Endothelial cell of umbilical vein (primary cell): Measurements from ENCODE around the gene SFTA2. TPM values are rescaled to one million over a fixed set of nuclear protein-coding genes. Genes with fewer than 3 reads are reported as not detected.

Experiments used
- BruUV-seq: library from RNA; stranded (reverse); fragments of 400-500 nt; replicated peaks from 2 replicates; lab custom pipeline; 2021; lab: Mats Ljungman, UMichigan
- CTCF ChIA-PET: fragments of 300-600, 350-600 bp; sonication (Branson Sonifier 250); formaldehyde crosslinking; loops from one replicate; lab custom pipeline; 2021; ENCODE audit warnings: antibody characterized with exemption, inconsistent platforms; lab: Charles Lee
- POLR2A ChIA-PET: fragments of 300-600, 350-600 bp; sonication (Branson Sonifier 250); formaldehyde crosslinking; loops from one replicate; lab custom pipeline; 2021; ENCODE audit warnings: antibody characterized with exemption, inconsistent platforms; lab: Charles Lee
- DNase-seq: peaks from one replicate; pipeline ENCODE4 v3.0.0-alpha.2; 2011; ENCODE audit warnings: low read depth, low spot score
- FAIRE-seq: peaks from 2 replicates; lab custom pipeline; 2011; peaks lifted over from hg19 to GRCh38; lab: Jason Lieb, UNC
- H2AFZ ChIP-seq: 2 replicates; pipeline ENCODE4 v1.6.0; 2012; ENCODE audit warnings: low read depth, low read length, control low read depth, inconsistent platforms
- H3K27ac ChIP-seq: 2 replicates; pipeline ENCODE4 v1.5.1; 2011; ENCODE audit warnings: low read depth, mild to moderate bottlenecking, control low read depth, low read length, moderate library complexity; ENCODE audit not compliant: insufficient read depth
- H3K27me3 ChIP-seq, 2 experiments: 2 replicates each; pipeline versions ENCODE4 v1.6.0 to v1.6.1; 2011; ENCODE audit warnings: low read length in 2 of 2, mixed read lengths in 1 of 2; ENCODE audit not compliant: control insufficient read depth in 2 of 2, insufficient read depth in 2 of 2
- H3K36me3 ChIP-seq, 2 experiments: 2 replicates in 1 of 2; 3 replicates in 1 of 2; pipeline ENCODE4 v1.5.1; 2011; ENCODE audit warnings: low read length in 2 of 2, mild to moderate bottlenecking in 1 of 2, moderate library complexity in 1 of 2; ENCODE audit not compliant: control insufficient read depth in 2 of 2, insufficient read depth in 2 of 2; ENCODE audit errors: extremely low read depth in 1 of 2
- H3K4me1 ChIP-seq: 3 replicates; pipeline ENCODE4 v1.5.1; 2011; ENCODE audit warnings: mild to moderate bottlenecking, low read length; ENCODE audit not compliant: control insufficient read depth, insufficient read depth; ENCODE audit errors: extremely low read depth
- H3K4me2 ChIP-seq: 2 replicates; pipeline ENCODE4 v1.6.1; 2011; ENCODE audit warnings: low read length, control low read depth, mixed read lengths; ENCODE audit not compliant: insufficient read depth
- H3K4me3 ChIP-seq, 3 experiments: fragments of 200-600 bp in 1 of 3; sonication (generic), shearing (Covaris generic) in 1 of 3; replicated peaks in 1 of 3; 2 replicates each; pipeline ENCODE4 v1.5.1; 2011 to 2016; ENCODE audit warnings: control low read depth in 3 of 3, low read length in 3 of 3, mild to moderate bottlenecking in 2 of 3, inconsistent platforms in 1 of 3, low read depth in 1 of 3, moderate library complexity in 1 of 3; ENCODE audit not compliant: insufficient read depth in 1 of 3
- H3K79me2 ChIP-seq: 2 replicates; pipeline ENCODE4 v1.6.0; 2012; ENCODE audit warnings: low read length, inconsistent platforms; ENCODE audit not compliant: control insufficient read depth, insufficient read depth
- H3K9ac ChIP-seq: replicated peaks from 2 replicates; pipeline ENCODE3; 2011; ENCODE audit warnings: low read length, control low read depth; ENCODE audit not compliant: insufficient read depth; ENCODE audit errors: extremely low read depth
- H3K9me1 ChIP-seq: replicated peaks from 3 replicates; pipeline ENCODE4 v1.6.0; 2011; ENCODE audit warnings: mild to moderate bottlenecking, low read length; ENCODE audit not compliant: control insufficient read depth, insufficient read depth; ENCODE audit errors: extremely low read depth
- H3K9me3 ChIP-seq: replicated peaks from 2 replicates; pipeline ENCODE4 v1.5.1; 2012; ENCODE audit warnings: low read length, inconsistent platforms; ENCODE audit not compliant: control insufficient read depth, insufficient read depth
- H4K20me1 ChIP-seq: replicated peaks from 2 replicates; pipeline ENCODE3; 2011; ENCODE audit warnings: mild to moderate bottlenecking, low read length; ENCODE audit not compliant: control insufficient read depth, insufficient read depth; ENCODE audit errors: extremely low read depth
- CTCF ChIP-seq, 2 donors: IDR thresholded peaks; 1 replicate in 1 of 2; 2 replicates in 1 of 2; pipeline ENCODE4 v1.5.1; 2011; ENCODE audit warnings: low read length in 2 of 2, mild to moderate bottlenecking in 2 of 2, moderate library complexity in 2 of 2, control low read depth in 1 of 2, inconsistent platforms in 1 of 2, low read depth in 1 of 2; ENCODE audit not compliant: insufficient read depth in 1 of 2; ENCODE audit errors: extremely low read depth in 1 of 2
- EZH2 ChIP-seq: IDR thresholded peaks from 2 replicates; pipeline ENCODE4 v1.6.1; 2012; ENCODE audit warnings: borderline replicate concordance, low read depth, mild to moderate bottlenecking, moderate library complexity, low read length, inconsistent platforms; ENCODE audit not compliant: severe bottlenecking
- FOS ChIP-seq: IDR thresholded peaks from 2 replicates; pipeline ENCODE4 v1.6.1; 2011; ENCODE audit warnings: mild to moderate bottlenecking, low read length, moderate library complexity, borderline replicate concordance; ENCODE audit not compliant: insufficient read depth
- GATA2 ChIP-seq: IDR thresholded peaks from 2 replicates; pipeline ENCODE4 v1.7.0; 2011; ENCODE audit warnings: low read depth, mild to moderate bottlenecking, moderate library complexity, mixed read lengths, low read length; ENCODE audit not compliant: insufficient read length, insufficient read depth
- JUN ChIP-seq: IDR thresholded peaks from 2 replicates; pipeline ENCODE4 v1.6.1; 2011; ENCODE audit warnings: borderline replicate concordance, low read depth; ENCODE audit not compliant: insufficient read length, insufficient read depth
- MAX ChIP-seq: IDR thresholded peaks from 2 replicates; pipeline ENCODE4 v1.6.1; 2011; ENCODE audit not compliant: insufficient read depth, insufficient read length
- MYC ChIP-seq: IDR thresholded peaks from one replicate; pipeline ENCODE4 v1.6.1; 2011; ENCODE audit warnings: mild to moderate bottlenecking, low read depth, low read length
- POLR2A ChIP-seq: IDR thresholded peaks from 2 replicates; pipeline ENCODE4 v1.6.1; 2012; ENCODE audit warnings: low read depth, mild to moderate bottlenecking, control low read depth, low read length
- POLR2AphosphoS5 ChIP-seq: IDR thresholded peaks from 2 replicates; pipeline ENCODE4 v1.6.1; 2012; ENCODE audit warnings: low read depth, mild to moderate bottlenecking, control low read depth, low read length, moderate library complexity; ENCODE audit not compliant: insufficient read depth
- dilution Hi-C: fragments of 300-500 bp; cut with MboI; formaldehyde crosslinking; loops from one replicate; pipeline ENCODE4 v1.15.0; 2019; ENCODE audit warnings: low sequenced_read_pairs; ENCODE audit not compliant: extremely low pct_ligation_motif_present
- intact Hi-C: fragments of 100-400 bp; cut with micrococcal nuclease; formaldehyde crosslinking; loops from one replicate; pipeline ENCODE4 v1.10.0; 2022
- polyA plus RNA-seq, 4 experiments: library from polyadenylated mRNA; depleted of rRNA in 3 of 4; stranded (reverse) in 3 of 4; unstranded in 1 of 4; fragments of >200 nt; gene quantifications; 2 replicates each; pipeline versions ENCODE4 v1.2.1 to v1.2.3, GENCODE V29; 2011 to 2012; ENCODE audit warnings: missing spikeins in 1 of 4
- total RNA-seq: library from RNA; stranded (reverse); gene quantifications from 2 replicates; pipeline ENCODE4 v1.2.3, GENCODE V29; 2021

SFTA2 gene
- total and polyA plus RNA-seq, 2 donors (not counting 3 experiments of a cell fraction or from before 2014, with no cell fraction given), result not detected

GRCh38 chr6:30889921-30890645 lies 41.9 kb downstream of the SFTA2 start:
- FAIRE-seq (no peak), DNase-seq (no peak)
- H3K9ac ChIP-seq, result no peak overlapping the region
- peaks cover 0 to 3% of the 10 kb centered on the region in 2 experiments for H3K36me3 ChIP-seq
- no peaks in the 10 kb centered on the region for H3K9me1 ChIP-seq
- intact Hi-C loops (no loop called here), dilution Hi-C loops (loop anchor here (25.0 kb wide), 1 partner anchor 153 kb away; the partner anchor contains the start of genes FLOT1 and IER3)
- H2AFZ ChIP-seq, result no peak overlapping the region
- no peak overlapping the region for H3K27ac ChIP-seq
- H4K20me1 ChIP-seq, result no peaks in the 10 kb centered on the region
- no peaks in the 10 kb centered on the region for H3K79me2 ChIP-seq
- no peak overlapping the region for H3K4me3 ChIP-seq
- TF ChIP-seq MAX, result no peak
- TF ChIP-seq POLR2AphosphoS5, result no peak
- TF ChIP-seq EZH2, result no peak
- no peak for TF ChIP-seq MYC
- no peak for TF ChIP-seq GATA2
- no peak for TF ChIP-seq JUN
- TF ChIP-seq FOS, result no peak
- no peak for TF ChIP-seq POLR2A
- TF ChIP-seq CTCF (IDR thresholded peaks at IDR 0.05; ENCODE audit: extremely low read depth in 1 of 2, insufficient read depth in 1 of 2, low read depth in 1 of 2, low read length in 2 of 2), result no peak
- no peaks in the 10 kb centered on the region for H3K27me3 ChIP-seq
- no peaks in the 10 kb centered on the region for H3K4me1 ChIP-seq
- no TSS peak for BruUV-seq
- H3K9me3 ChIP-seq, result no peaks in the 10 kb centered on the region
- ChIA-PET CTCF (interaction anchor here (0.8 to 2.5 kb wide), 4 partner anchors 11 to 61 kb away, joined by 3 to 8 read pairs (median 3); no protein-coding TSS in a partner anchor), POLR2A (no interaction called here)
- H3K4me2 ChIP-seq, result no peak overlapping the region
